PC-3 (cell line): ENCODE results near the gene STIM1. TPM values are rescaled to one million over a fixed set of nuclear protein-coding genes. Genes with fewer than 3 reads are reported as not detected.

Experiments
- ATAC-seq: fragments of 200-7000 bp; cut with Tn5 transposase; 2 replicates; pipeline ENCODE4 v1.9.1; 2020; ENCODE audit warnings: mild to moderate bottlenecking, moderate library complexity
- BruUV-seq: library from RNA; stranded (reverse); fragments of 400-500 nt; replicated peaks from 2 replicates; lab custom pipeline; 2021; lab: Mats Ljungman, UMichigan
- CTCF ChIA-PET: fragments of 300-600 bp; sonication (Branson Sonifier 250); formaldehyde crosslinking; loops from one replicate; lab custom pipeline; 2022; ENCODE audit warnings: antibody characterized with exemption; lab: Charles Lee
- POLR2A ChIA-PET: fragments of 300-600 bp; sonication (Branson Sonifier 250); formaldehyde crosslinking; loops from one replicate; lab custom pipeline; 2022; ENCODE audit warnings: antibody characterized with exemption; ENCODE audit not compliant: unreplicated experiment; lab: Charles Lee
- DNase-seq: peaks from one replicate; pipeline ENCODE4 v3.0.0-alpha.2; 2015
- H2AFZ ChIP-seq: fragments of 300-600 bp; sonication (generic); 2 replicates; pipeline ENCODE4 v1.6.0; 2016; ENCODE audit warnings: antibody characterized with exemption, low read length
- H3F3A ChIP-seq: fragments of 300-600 bp; sonication (generic); one replicate; pipeline ENCODE4 v1.6.0; 2017; ENCODE audit warnings: antibody characterized with exemption, low read length, control low read depth, mild to moderate bottlenecking; ENCODE audit not compliant: unreplicated experiment
- H3K27ac ChIP-seq: fragments of 300-600 bp; sonication (generic); 2 replicates; pipeline ENCODE4 v1.5.1; 2016; ENCODE audit warnings: mild to moderate bottlenecking, low read length
- H3K27me3 ChIP-seq: fragments of 300-600 bp; sonication (generic); 2 replicates; pipeline ENCODE4 v1.6.1; 2016; ENCODE audit warnings: low read length, mixed read lengths
- H3K36me3 ChIP-seq: fragments of 300-600 bp; sonication (generic); 2 replicates; pipeline ENCODE4 v1.6.1; 2016; ENCODE audit warnings: low read depth, mixed run types, low read length, mixed read lengths
- H3K4me1 ChIP-seq: fragments of 300-600 bp; sonication (generic); 2 replicates; pipeline ENCODE4 v1.5.1; 2016; ENCODE audit warnings: low read length; ENCODE audit not compliant: insufficient read depth
- H3K4me2 ChIP-seq: fragments of 300-600 bp; sonication (generic); 2 replicates; pipeline ENCODE4 v1.6.0; 2016; ENCODE audit warnings: low read length
- H3K4me3 ChIP-seq: fragments of 300-600 bp; sonication (generic); 2 replicates; pipeline ENCODE4 v1.5.1; 2016; ENCODE audit warnings: mild to moderate bottlenecking, low read length, mixed read lengths
- H3K79me2 ChIP-seq: fragments of 300-600 bp; sonication (generic); 2 replicates; pipeline ENCODE4 v1.6.1; 2017; ENCODE audit warnings: low read length, mixed read lengths
- H3K9ac ChIP-seq: fragments of 300-600 bp; sonication (generic); 2 replicates; pipeline ENCODE4 v1.6.0; 2016; ENCODE audit warnings: mild to moderate bottlenecking, low read length
- H3K9me2 ChIP-seq: fragments of 300-600 bp; sonication (generic); replicated peaks from 2 replicates; pipeline ENCODE4 v1.6.1; 2016; ENCODE audit warnings: mixed run types, low read length, mixed read lengths
- H3K9me3 ChIP-seq: fragments of 300-600 bp; sonication (generic); 2 replicates; pipeline ENCODE4 v1.6.1; 2016; ENCODE audit warnings: low read length, mixed read lengths
- H4K20me1 ChIP-seq: fragments of 300-600 bp; sonication (generic); 2 replicates; pipeline ENCODE4 v1.6.1; 2016; ENCODE audit warnings: low read length, mixed read lengths
- EZH2 ChIP-seq: fragments of 300-600 bp; sonication (generic); IDR thresholded peaks from one replicate; pipeline ENCODE4 v1.6.1; 2017; ENCODE audit warnings: antibody characterized with exemption, mild to moderate bottlenecking, low read length; ENCODE audit not compliant: unreplicated experiment
- EZH2phosphoT487 ChIP-seq: fragments of 300-600 bp; sonication (generic); IDR thresholded peaks from 2 replicates; pipeline ENCODE4 v1.6.1; 2018; ENCODE audit warnings: mild to moderate bottlenecking, antibody characterized with exemption, low read length, borderline replicate concordance
- intact Hi-C: fragments of 100-400 bp; cut with micrococcal nuclease; formaldehyde crosslinking; loops from 2 replicates; pipeline ENCODE4 v1.9.0; 2023
- total RNA-seq: library from RNA; depleted of rRNA; stranded (reverse); fragments of >200 nt; gene quantifications from 2 replicates; pipeline ENCODE4 v1.2.3, GENCODE V29; 2014
- TF ChIP-seq, protein P1 (sequence below): fragments of 300-600 bp; sonication (generic); conservative IDR thresholded peaks from 2 replicates; pipeline ENCODE4 v1.5.1; 2017; ENCODE audit warnings: antibody characterized with exemption, low read depth, mild to moderate bottlenecking, low read length

Gene STIM1
- total RNA-seq, 1 experiment from 2014 or later, result 22.8 TPM

DNA sequence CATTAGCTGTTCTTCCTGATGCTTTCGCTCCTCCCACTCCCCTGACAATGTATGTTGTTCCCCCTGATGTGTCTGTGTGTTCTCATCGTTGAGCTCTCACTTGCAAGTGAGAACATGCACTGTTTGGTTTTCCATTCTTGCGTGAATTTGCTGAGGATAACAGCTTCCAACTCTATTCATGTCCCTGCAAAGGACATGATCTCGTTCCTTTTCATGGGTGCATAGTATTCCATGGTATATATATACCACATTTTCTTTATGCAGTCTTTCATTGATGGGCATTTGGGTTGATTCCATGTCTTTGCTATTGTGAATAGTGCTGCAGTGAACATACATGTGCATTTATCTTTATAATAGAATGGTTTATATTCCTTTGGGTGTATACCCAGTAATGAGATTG lies 180.5 kb downstream of the STIM1 start:
- POLR2A ChIA-PET, result no interaction called here
- intact Hi-C loops, result no loop called here
- Histone ChIP-seq H3K4me3 (no peak overlapping the region), H3F3A (no peaks in the 10 kb centered on the region), H4K20me1 (no peaks in the 10 kb centered on the region), H3K4me1 (peaks cover 14% of the 10 kb centered on the region; the same call in 1 of the 2 replicates), H3K9me2 (no peaks in the 10 kb centered on the region), H3K4me2 (no peak overlapping the region), H3K9me3 (no peaks in the 10 kb centered on the region), H3K27ac (no peak overlapping the region), H3K9ac (no peak overlapping the region), H3K36me3 (no peaks in the 10 kb centered on the region), H3K79me2 (no peaks in the 10 kb centered on the region), H3K27me3 (no peaks in the 10 kb centered on the region), H2AFZ (no peak overlapping the region)
- CTCF ChIA-PET, result no interaction called here
- DNase-seq (no peak), ATAC-seq (no peak)
- no TSS peak for BruUV-seq
- TF ChIP-seq EZH2, result no peak

DNA sequence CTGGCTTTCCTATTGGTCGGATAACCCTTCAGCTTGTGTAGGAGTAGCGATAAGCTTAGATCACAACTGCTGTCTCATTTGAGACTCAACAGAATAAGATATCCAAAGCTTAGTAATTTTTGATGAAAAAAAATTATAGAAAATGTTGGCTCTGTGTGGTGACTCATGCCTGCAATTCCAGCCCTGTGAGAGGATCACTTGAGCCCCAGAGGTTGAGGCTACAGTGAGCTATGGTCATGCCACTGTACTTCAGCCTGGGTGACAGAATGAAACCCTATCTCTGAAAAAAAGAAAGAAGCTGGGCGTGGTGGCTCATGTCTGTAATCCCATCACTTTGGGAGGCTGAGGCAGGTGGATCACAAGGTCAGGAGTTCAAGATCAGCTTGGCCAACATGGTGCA lies 183.5 kb downstream of the STIM1 start:
- POLR2A ChIA-PET, result no interaction called here
- H3K27me3 ChIP-seq, result no peaks in the 10 kb centered on the region
- no TSS peak for BruUV-seq

DNA sequence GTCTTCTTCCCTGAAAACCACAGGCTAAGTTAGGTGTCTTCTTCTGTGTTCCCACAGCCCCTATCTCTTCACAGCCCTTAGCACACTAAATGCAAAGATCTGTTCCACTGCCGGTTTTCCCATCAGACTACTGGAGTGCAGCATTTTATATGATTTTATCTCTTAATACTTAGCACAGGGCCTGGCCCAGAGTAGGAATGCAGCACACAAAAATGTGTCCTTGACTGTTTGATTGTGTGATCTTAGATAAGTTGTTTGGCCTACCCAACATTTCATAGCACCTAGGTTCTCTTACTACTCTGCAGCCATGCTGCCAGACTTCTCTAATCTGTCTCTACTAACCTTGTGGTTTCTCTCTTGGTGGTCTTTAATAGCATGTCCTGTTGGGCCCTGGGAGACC lies 185.0 kb downstream of the STIM1 start:
- Histone ChIP-seq H3K36me3 (no peaks in the 10 kb centered on the region), H3K79me2 (no peaks in the 10 kb centered on the region), H3K4me3 (no peak overlapping the region), H3K9ac (no peak overlapping the region), H3K27me3 (no peaks in the 10 kb centered on the region), H3K27ac (no peak overlapping the region), H3K4me2 (no peak overlapping the region), H3K4me1 (no peaks in the 10 kb centered on the region), H4K20me1 (no peaks in the 10 kb centered on the region), H3K9me2 (no peaks in the 10 kb centered on the region), H3K9me3 (no peaks in the 10 kb centered on the region), H2AFZ (no peak overlapping the region), H3F3A (no peaks in the 10 kb centered on the region)
- ChIA-PET POLR2A (no interaction called here), CTCF (no interaction called here)
- DNase-seq (no peak), ATAC-seq (no peak)
- intact Hi-C loops, result no loop called here
- TF ChIP-seq, protein P1, sequence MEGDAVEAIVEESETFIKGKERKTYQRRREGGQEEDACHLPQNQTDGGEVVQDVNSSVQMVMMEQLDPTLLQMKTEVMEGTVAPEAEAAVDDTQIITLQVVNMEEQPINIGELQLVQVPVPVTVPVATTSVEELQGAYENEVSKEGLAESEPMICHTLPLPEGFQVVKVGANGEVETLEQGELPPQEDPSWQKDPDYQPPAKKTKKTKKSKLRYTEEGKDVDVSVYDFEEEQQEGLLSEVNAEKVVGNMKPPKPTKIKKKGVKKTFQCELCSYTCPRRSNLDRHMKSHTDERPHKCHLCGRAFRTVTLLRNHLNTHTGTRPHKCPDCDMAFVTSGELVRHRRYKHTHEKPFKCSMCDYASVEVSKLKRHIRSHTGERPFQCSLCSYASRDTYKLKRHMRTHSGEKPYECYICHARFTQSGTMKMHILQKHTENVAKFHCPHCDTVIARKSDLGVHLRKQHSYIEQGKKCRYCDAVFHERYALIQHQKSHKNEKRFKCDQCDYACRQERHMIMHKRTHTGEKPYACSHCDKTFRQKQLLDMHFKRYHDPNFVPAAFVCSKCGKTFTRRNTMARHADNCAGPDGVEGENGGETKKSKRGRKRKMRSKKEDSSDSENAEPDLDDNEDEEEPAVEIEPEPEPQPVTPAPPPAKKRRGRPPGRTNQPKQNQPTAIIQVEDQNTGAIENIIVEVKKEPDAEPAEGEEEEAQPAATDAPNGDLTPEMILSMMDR, result no peak
- TF ChIP-seq EZH2 (no peak), EZH2phosphoT487 (no peak)
- BruUV-seq, result no TSS peak

More for the DNA sequence above, 183.5 kb downstream of the STIM1 start:
- intact Hi-C loops, result no loop called here
- no peak overlapping the region for H3K4me3 ChIP-seq
- no peaks in the 10 kb centered on the region for H3K79me2 ChIP-seq
- no peak overlapping the region for H3K4me2 ChIP-seq
- ATAC-seq (peak; percentile 46), DNase-seq (peak; percentile 11)
- no peak overlapping the region for H3K9ac ChIP-seq
- H3K9me3 ChIP-seq, result no peaks in the 10 kb centered on the region
- H4K20me1 ChIP-seq, result no peaks in the 10 kb centered on the region
- H3K4me1 ChIP-seq, result no peaks in the 10 kb centered on the region
- H2AFZ ChIP-seq, result no peak overlapping the region
- no peak overlapping the region for H3K27ac ChIP-seq
- no peaks in the 10 kb centered on the region for H3F3A ChIP-seq
- H3K9me2 ChIP-seq, result no peaks in the 10 kb centered on the region
- H3K36me3 ChIP-seq, result no peaks in the 10 kb centered on the region
- CTCF ChIA-PET, result no interaction called here
- TF ChIP-seq EZH2phosphoT487 (no peak), EZH2 (no peak)
- TF ChIP-seq, protein P1, result no peak
